Breast epithelium (tissue), 3 donors: Measurements from ENCODE around the gene CROCC2.

ENCODE experiments used
- POLR2A ChIP-seq: fragments of 450-650 bp; IDR thresholded peaks from one replicate; pipeline ENCODE4 v1.6.1; 2016; ENCODE audit warnings: antibody characterized with exemption, mild to moderate bottlenecking, moderate library complexity
- TF ChIP-seq, protein P1 (sequence below), 3 donors: fragments of 450-650 bp; IDR thresholded peaks; one replicate each; pipeline ENCODE4 v1.5.1; 2016 to 2017; ENCODE audit warnings: antibody characterized with exemption in 3 of 3, mild to moderate bottlenecking in 3 of 3, moderate library complexity in 3 of 3

DNA sequence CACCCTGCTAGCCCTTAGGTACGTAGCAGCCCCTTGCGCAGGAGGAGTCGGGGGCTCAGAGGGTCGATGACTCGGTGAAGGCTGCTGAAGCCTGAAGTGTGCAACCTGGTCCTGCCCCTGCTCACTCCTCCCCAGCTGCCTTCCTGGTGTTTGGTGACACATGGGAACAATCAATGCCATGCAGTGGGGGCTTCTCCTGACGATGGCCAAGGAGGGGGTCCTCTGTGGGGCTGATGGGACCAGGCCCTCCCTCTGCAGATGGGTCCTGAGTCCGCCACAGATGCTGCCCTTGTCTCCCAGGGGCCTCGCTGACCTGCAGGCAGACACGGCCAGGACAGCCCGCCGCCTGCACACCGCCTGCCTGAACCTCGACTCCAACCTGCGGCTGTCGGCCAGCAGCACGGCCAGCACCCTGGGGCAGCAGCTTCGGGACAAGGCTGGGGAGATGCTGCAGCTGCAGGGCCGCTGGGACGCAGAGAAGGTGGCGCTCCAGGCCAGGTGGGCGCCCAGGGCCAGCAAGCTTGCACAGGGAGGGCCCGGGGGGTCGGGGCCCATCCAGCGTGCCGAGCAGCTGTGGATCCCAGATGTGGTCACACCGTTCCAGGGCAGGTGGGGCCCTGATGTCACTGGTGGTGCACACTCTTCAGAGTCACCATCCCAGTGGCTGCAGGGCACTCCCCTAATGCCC is 24.6 kb downstream of the CROCC2 start:
- TF ChIP-seq, protein P1, sequence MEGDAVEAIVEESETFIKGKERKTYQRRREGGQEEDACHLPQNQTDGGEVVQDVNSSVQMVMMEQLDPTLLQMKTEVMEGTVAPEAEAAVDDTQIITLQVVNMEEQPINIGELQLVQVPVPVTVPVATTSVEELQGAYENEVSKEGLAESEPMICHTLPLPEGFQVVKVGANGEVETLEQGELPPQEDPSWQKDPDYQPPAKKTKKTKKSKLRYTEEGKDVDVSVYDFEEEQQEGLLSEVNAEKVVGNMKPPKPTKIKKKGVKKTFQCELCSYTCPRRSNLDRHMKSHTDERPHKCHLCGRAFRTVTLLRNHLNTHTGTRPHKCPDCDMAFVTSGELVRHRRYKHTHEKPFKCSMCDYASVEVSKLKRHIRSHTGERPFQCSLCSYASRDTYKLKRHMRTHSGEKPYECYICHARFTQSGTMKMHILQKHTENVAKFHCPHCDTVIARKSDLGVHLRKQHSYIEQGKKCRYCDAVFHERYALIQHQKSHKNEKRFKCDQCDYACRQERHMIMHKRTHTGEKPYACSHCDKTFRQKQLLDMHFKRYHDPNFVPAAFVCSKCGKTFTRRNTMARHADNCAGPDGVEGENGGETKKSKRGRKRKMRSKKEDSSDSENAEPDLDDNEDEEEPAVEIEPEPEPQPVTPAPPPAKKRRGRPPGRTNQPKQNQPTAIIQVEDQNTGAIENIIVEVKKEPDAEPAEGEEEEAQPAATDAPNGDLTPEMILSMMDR (IDR thresholded peaks at IDR 0.05) = no peak
- no peak for TF ChIP-seq POLR2A
